Stomach (tissue), 4 donors: ENCODE results near the gene CARD16.

Experiments
- POLR2AphosphoS5 ChIP-seq, 3 donors: sonication (generic); formaldehyde crosslinking; IDR thresholded peaks; one replicate each; pipeline ENCODE4 v1.6.1; 2016; ENCODE audit warnings: antibody characterized with exemption in 3 of 3
- TF ChIP-seq, protein P1 (sequence below), 7 experiments: fragments of 450-650 bp in 4 of 7; fragments of 200-600 bp in 3 of 7; sonication (generic) in 3 of 7; IDR thresholded peaks; one replicate each; pipeline ENCODE4 v1.5.1; 2016 to 2019; ENCODE audit warnings: antibody characterized with exemption in 7 of 7, control low read depth in 2 of 7, mild to moderate bottlenecking in 1 of 7

DNA sequence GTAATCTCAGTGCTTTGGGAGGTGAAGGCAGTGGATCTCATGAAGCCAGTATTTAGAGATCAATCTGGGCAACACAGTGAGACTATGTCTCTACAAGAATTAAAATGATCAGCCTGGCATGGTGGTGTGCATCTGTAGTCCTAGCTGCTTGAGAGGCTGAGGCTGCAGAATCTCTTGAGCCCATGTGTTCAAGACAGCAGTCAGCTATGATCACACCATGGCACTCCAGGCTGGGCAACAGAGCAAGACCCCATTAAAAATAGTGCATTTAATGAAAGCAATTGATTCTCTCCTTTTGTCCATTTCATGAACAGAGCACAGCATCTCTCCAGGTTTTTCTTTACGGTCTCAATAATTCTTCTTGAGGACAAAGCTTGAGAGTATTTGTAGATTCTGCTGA, 11.3 kb upstream of the CARD16 start:
- TF ChIP-seq, protein P1, sequence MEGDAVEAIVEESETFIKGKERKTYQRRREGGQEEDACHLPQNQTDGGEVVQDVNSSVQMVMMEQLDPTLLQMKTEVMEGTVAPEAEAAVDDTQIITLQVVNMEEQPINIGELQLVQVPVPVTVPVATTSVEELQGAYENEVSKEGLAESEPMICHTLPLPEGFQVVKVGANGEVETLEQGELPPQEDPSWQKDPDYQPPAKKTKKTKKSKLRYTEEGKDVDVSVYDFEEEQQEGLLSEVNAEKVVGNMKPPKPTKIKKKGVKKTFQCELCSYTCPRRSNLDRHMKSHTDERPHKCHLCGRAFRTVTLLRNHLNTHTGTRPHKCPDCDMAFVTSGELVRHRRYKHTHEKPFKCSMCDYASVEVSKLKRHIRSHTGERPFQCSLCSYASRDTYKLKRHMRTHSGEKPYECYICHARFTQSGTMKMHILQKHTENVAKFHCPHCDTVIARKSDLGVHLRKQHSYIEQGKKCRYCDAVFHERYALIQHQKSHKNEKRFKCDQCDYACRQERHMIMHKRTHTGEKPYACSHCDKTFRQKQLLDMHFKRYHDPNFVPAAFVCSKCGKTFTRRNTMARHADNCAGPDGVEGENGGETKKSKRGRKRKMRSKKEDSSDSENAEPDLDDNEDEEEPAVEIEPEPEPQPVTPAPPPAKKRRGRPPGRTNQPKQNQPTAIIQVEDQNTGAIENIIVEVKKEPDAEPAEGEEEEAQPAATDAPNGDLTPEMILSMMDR (IDR thresholded peaks at IDR 0.05) = no peak
- TF ChIP-seq POLR2AphosphoS5 (IDR thresholded peaks at IDR 0.05) = no peak
